HepG2 (cell line): ENCODE measurements around the gene ACTRT2. TPM values are rescaled to one million over a fixed set of nuclear protein-coding genes. Genes with fewer than 3 reads are reported as not detected.

Experiments used
- ATAC-seq: fragments of 200-7000 bp; cut with Tn5 transposase; 3 replicates; pipeline ENCODE4 v1.9.1; 2020; ENCODE audit warnings: mild to moderate bottlenecking, moderate library complexity
- BruUV-seq: library from RNA; stranded (reverse); fragments of 400-500 nt; replicated peaks from 2 replicates; lab custom pipeline; 2021; lab: Mats Ljungman, UMichigan
- CTCF ChIA-PET: fragments of 300-600 bp; formaldehyde crosslinking; extraction: SDS; loops from one replicate; lab custom pipeline; 2021; ENCODE audit warnings: low total read pairs, inconsistent platforms, low intra/inter-chr PET ratio; lab: Yijun Ruan, JAX
- POLR2A ChIA-PET: fragments of 350-600 bp; sonication (Branson Sonifier 250); formaldehyde crosslinking; loops from one replicate; lab custom pipeline; 2020; ENCODE audit warnings: antibody characterized with exemption, inconsistent platforms; lab: Yijun Ruan, JAX
- DNase-seq: peaks from one replicate; pipeline ENCODE4 v3.0.0-alpha.2; 2015; ENCODE audit warnings: low spot score
- FAIRE-seq: peaks from 3 replicates; lab custom pipeline; 2011; peaks lifted over from hg19 to GRCh38; lab: Jason Lieb, UNC
- H2AFZ ChIP-seq: one replicate; pipeline ENCODE4 v1.6.1; 2011; ENCODE audit warnings: low read length, inconsistent platforms
- H3K27ac ChIP-seq: fragments of 300-600 bp; 3 replicates; pipeline ENCODE4 v1.8.0; 2011; ENCODE audit warnings: mixed run types, mild to moderate bottlenecking, mixed read lengths, low read length, inconsistent platforms; ENCODE audit not compliant: insufficient read depth; ENCODE audit errors: extremely low read length
- H3K27me3 ChIP-seq, 2 experiments: fragments of 200-600 bp in 1 of 2; 2 replicates in 1 of 2; 3 replicates in 1 of 2; pipeline versions ENCODE4 v1.6.0 to v1.8.0; 2011; ENCODE audit warnings: low read length in 2 of 2, mild to moderate bottlenecking in 2 of 2, moderate library complexity in 2 of 2, inconsistent platforms in 1 of 2; ENCODE audit not compliant: insufficient read depth in 2 of 2, control insufficient read depth in 1 of 2
- H3K36me3 ChIP-seq, 2 experiments: fragments of 200-600 bp in 1 of 2; replicated peaks in 1 of 2; 2 replicates in 1 of 2; 3 replicates in 1 of 2; pipeline versions ENCODE4 v1.5.1 to v1.8.0; 2011; ENCODE audit warnings: low read length in 2 of 2, inconsistent platforms in 1 of 2; ENCODE audit not compliant: insufficient read depth in 2 of 2, control insufficient read depth in 1 of 2
- H3K4me1 ChIP-seq: 2 replicates; pipeline ENCODE4 v1.5.1; 2012; ENCODE audit warnings: low read length, inconsistent platforms; ENCODE audit not compliant: insufficient read depth
- H3K4me2 ChIP-seq: 2 replicates; pipeline ENCODE4 v1.6.0; 2011; ENCODE audit warnings: low read depth, low read length, inconsistent platforms
- H3K4me3 ChIP-seq, 3 experiments: fragments of 200-600 bp in 1 of 3; sonication (generic), shearing (Covaris generic) in 1 of 3; replicated peaks in 1 of 3; 2 replicates each; pipeline ENCODE4 v1.5.1; 2011 to 2016; ENCODE audit warnings: low read length in 3 of 3, inconsistent platforms in 2 of 3, low read depth in 2 of 3, mild to moderate bottlenecking in 2 of 3, control low read depth in 1 of 3, mixed read lengths in 1 of 3; ENCODE audit not compliant: insufficient read depth in 1 of 3
- H3K79me2 ChIP-seq: one replicate; pipeline ENCODE4 v1.6.1; 2011; ENCODE audit warnings: low read length, inconsistent platforms; ENCODE audit not compliant: insufficient read depth
- H3K9ac ChIP-seq: 2 replicates; pipeline ENCODE4 v1.6.0; 2011; ENCODE audit warnings: mild to moderate bottlenecking, low read depth, low read length, inconsistent platforms; ENCODE audit not compliant: insufficient read depth
- H3K9me3 ChIP-seq: 2 replicates; pipeline ENCODE4 v1.5.1; 2012; ENCODE audit warnings: mild to moderate bottlenecking, low read length
- H4K20me1 ChIP-seq: 2 replicates; pipeline ENCODE4 v1.6.0; 2011; ENCODE audit warnings: inconsistent platforms, mild to moderate bottlenecking, low read length, moderate library complexity; ENCODE audit not compliant: insufficient read depth
- CCDC6 ChIP-seq: sonication (generic); formaldehyde crosslinking; IDR thresholded peaks from 2 replicates; pipeline ENCODE4 v1.8.1; 2022; ENCODE audit warnings: mild to moderate bottlenecking, missing genetic modification reagents, moderate library complexity
- MATR3 ChIP-seq: sonication (generic); formaldehyde crosslinking; IDR thresholded peaks from 2 replicates; pipeline ENCODE4 v1.4.0; 2020; ENCODE audit warnings: missing genetic modification reagents
- MEF2D ChIP-seq: sonication (generic); formaldehyde crosslinking; IDR thresholded peaks from 2 replicates; pipeline ENCODE4 v1.5.1; 2020; ENCODE audit warnings: mild to moderate bottlenecking, missing genetic modification reagents
- NFE2 ChIP-seq: sonication (generic); formaldehyde crosslinking; IDR thresholded peaks from 2 replicates; pipeline ENCODE4 v1.4.0; 2020; ENCODE audit warnings: missing genetic modification reagents
- NONO ChIP-seq, 2 experiments: fragments of 450-650 bp in 1 of 2; sonication (generic) in 1 of 2; formaldehyde crosslinking in 1 of 2; IDR thresholded peaks in 1 of 2; conservative IDR thresholded peaks in 1 of 2; 2 replicates each; pipeline versions ENCODE4 v1.6.1 to v1.8.0; 2017 to 2022; ENCODE audit warnings: mild to moderate bottlenecking in 1 of 2, missing genetic modification reagents in 1 of 2, moderate library complexity in 1 of 2
- POGZ ChIP-seq: sonication (generic); formaldehyde crosslinking; IDR thresholded peaks from 2 replicates; pipeline ENCODE4 v1.4.0; 2020; ENCODE audit warnings: mild to moderate bottlenecking, missing genetic modification reagents
- UBTF ChIP-seq: sonication (generic); formaldehyde crosslinking; IDR thresholded peaks from 2 replicates; pipeline ENCODE4 v1.4.0; 2020; ENCODE audit warnings: mild to moderate bottlenecking, missing genetic modification reagents
- ZIK1 ChIP-seq: sonication (generic); formaldehyde crosslinking; IDR thresholded peaks from 2 replicates; pipeline ENCODE4 v1.5.0; 2020; ENCODE audit warnings: mild to moderate bottlenecking, low read depth, missing genetic modification reagents, borderline replicate concordance
- ZNF20 ChIP-seq: sonication (generic); formaldehyde crosslinking; IDR thresholded peaks from 2 replicates; pipeline ENCODE4 v1.4.0; 2020; ENCODE audit warnings: mild to moderate bottlenecking, moderate library complexity, missing genetic modification reagents
- ZNF513 ChIP-seq: sonication (generic); formaldehyde crosslinking; conservative IDR thresholded peaks from 2 replicates; pipeline ENCODE4 v1.5.0; 2020; ENCODE audit warnings: missing genetic modification reagents
- ZNF563 ChIP-seq: sonication (generic); formaldehyde crosslinking; IDR thresholded peaks from 2 replicates; pipeline ENCODE4 v1.8.0; 2022; ENCODE audit warnings: mild to moderate bottlenecking, moderate library complexity, missing genetic modification reagents
- ZNF713 ChIP-seq: sonication (generic); formaldehyde crosslinking; IDR thresholded peaks from 2 replicates; pipeline ENCODE4 v1.4.0; 2020; ENCODE audit warnings: mild to moderate bottlenecking, missing genetic modification reagents
- WGBS: methylation state at CpG from one replicate; pipeline ENCODE4 v1.1.6; 2017; ENCODE audit warnings: low lambda C conversion rate; 5-methylcytosine and 5-hydroxymethylcytosine counted together
- in situ Hi-C: cut with HindIII; loops from 2 replicates; pipeline ENCODE4 v1.10.0; 2017; ENCODE audit warnings: low pct_unique_long_range_greater_than_20kb; ENCODE audit not compliant: extremely low pct_ligation_motif_present
- intact Hi-C: fragments of 100-400 bp; cut with micrococcal nuclease; formaldehyde crosslinking; loops from one replicate; pipeline ENCODE4 v1.10.0; 2022; ENCODE audit not compliant: unreplicated experiment
- polyA plus RNA-seq, 8 experiments: library from polyadenylated mRNA; depleted of rRNA in 3 of 8; stranded (reverse) in 7 of 8; unstranded in 1 of 8; fragments of >200 nt; fragmentation: Illumina TruSeq in 4 of 8; extraction: Trizol in 4 of 8; gene quantifications; 2 replicates each; pipeline versions ENCODE4 v1.2.1 to v1.2.3, GENCODE V29; 2011 to 2016; ENCODE audit warnings: low read depth in 4 of 8, missing spikeins in 1 of 8, mixed read lengths in 1 of 8; ENCODE audit not compliant: insufficient read depth in 1 of 8
- total RNA-seq, 5 experiments: library from RNA; depleted of rRNA; stranded (reverse); fragments of >200 nt; fragmentation: Illumina TruSeq; extraction: Trizol; gene quantifications; 2 replicates each; pipeline ENCODE4 v1.2.3, GENCODE V29; 2016; ENCODE audit warnings: low read depth in 1 of 5
- TF ChIP-seq, protein P1 (sequence below): sonication (generic); formaldehyde crosslinking; IDR thresholded peaks from 2 replicates; pipeline ENCODE4 v1.8.0; 2022; ENCODE audit warnings: mild to moderate bottlenecking, missing genetic modification reagents, moderate library complexity

The ACTRT2 gene
- total and polyA plus RNA-seq, 2 of the 13 experiments (the other 11 are each of a cell fraction or from before 2014, with no cell fraction given): not detected

DNA sequence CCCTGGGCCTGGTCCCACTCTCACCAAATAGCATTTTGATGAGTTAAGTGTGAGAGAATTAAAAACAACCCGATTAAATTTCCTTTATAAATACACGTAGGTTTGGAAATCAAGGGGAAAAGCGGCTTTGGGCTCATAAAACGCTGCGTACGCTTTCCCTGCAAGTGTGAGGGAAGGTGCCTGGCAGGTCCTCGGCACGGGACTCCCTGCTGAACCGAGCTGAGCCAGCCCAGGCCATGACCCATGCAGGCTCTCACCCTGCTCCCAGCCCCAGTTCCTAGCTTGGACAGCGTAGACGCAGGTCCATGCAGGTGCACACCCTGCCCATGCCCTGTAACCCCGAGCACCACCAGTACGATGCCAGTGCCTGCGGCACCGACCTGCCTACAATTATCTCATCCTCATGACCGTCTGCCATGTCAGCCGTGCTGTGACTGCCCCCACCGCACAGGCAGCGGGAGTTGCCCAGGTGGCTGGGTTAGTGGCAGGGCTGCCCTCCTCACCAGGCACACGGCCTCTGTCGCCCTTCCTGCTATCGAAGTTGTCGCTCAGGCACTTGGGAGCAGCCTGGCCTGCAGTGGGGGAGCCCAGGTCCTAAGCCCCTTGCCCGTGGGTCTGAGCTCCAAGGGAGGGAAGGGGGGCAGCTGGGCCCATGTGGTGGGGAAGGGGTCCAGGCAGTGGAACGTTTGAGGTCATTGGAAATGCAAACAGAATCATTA, 41.0 kb upstream of the ACTRT2 start:
- no peak for DNase-seq
- CTCF ChIA-PET: no interaction called here
- intact Hi-C loops: no loop called here

DNA sequence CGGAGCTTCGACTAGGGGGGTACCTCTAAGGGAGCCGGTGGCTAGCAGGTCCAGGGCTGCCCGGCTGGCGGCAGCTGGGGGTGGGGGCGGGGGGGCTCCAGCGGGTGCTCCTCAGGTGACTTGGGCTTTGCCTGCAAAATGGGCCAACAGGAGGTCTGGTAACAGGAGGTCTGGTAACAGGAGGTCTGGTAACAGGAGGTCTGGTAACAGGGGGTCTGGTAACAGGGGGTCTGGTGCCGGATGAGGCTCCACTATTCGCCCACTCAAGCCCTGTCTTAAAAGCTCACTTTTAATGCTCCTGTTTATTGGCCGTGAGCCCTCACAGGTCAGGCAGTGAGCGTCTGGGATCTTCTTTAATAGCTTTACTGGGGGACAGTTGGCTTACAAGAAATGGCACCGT, 40.4 kb upstream of the ACTRT2 start:
- no peak for ATAC-seq
- TF ChIP-seq ZNF20 (no peak), UBTF (CRISPR knock-in tag) (no peak), ZNF563 (CRISPR knock-in tag) (no peak), ZIK1 (CRISPR knock-in tag) (no peak), CCDC6 (CRISPR knock-in tag) (no peak), NONO (IDR thresholded peaks at IDR 0.05) (no peak), NONO (CRISPR knock-in tag; conservative IDR thresholded peaks at IDR 0.05) (no peak), NFE2 (CRISPR knock-in tag) (no peak)
- TF ChIP-seq, protein P1, sequence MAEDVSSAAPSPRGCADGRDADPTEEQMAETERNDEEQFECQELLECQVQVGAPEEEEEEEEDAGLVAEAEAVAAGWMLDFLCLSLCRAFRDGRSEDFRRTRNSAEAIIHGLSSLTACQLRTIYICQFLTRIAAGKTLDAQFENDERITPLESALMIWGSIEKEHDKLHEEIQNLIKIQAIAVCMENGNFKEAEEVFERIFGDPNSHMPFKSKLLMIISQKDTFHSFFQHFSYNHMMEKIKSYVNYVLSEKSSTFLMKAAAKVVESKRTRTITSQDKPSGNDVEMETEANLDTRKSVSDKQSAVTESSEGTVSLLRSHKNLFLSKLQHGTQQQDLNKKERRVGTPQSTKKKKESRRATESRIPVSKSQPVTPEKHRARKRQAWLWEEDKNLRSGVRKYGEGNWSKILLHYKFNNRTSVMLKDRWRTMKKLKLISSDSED (CRISPR knock-in tag): no peak

More for the DNA sequence above, 41.0 kb upstream of the ACTRT2 start:
- TF ChIP-seq ZNF713 (CRISPR knock-in tag) (no peak), MATR3 (CRISPR knock-in tag) (no peak), POGZ (CRISPR knock-in tag) (no peak), ZNF513 (no peak), MEF2D (CRISPR knock-in tag) (no peak)
- no peak for FAIRE-seq
- in situ Hi-C loops: no loop called here
- no peak overlapping the region for H3K9ac ChIP-seq
- no peaks in the 10 kb centered on the region for H3K36me3 ChIP-seq
- POLR2A ChIA-PET: no interaction called here
- no peak overlapping the region for H3K4me2 ChIP-seq
- H4K20me1 ChIP-seq: no peaks in the 10 kb centered on the region
- WGBS: 16% methylated on average over 13 of the region's 25 CpGs
- H3K9me3 ChIP-seq: no peaks in the 10 kb centered on the region
- no peak overlapping the region for H3K4me3 ChIP-seq
- peaks cover 9 to 47% of the 10 kb centered on the region in 2 experiments for H3K27me3 ChIP-seq
- H3K4me1 ChIP-seq: no peaks in the 10 kb centered on the region
- peak; percentile 21; the same call in 1 of the 3 replicates for ATAC-seq
- BruUV-seq: no TSS peak
- H3K79me2 ChIP-seq: no peaks in the 10 kb centered on the region
- no peak overlapping the region for H2AFZ ChIP-seq
- H3K27ac ChIP-seq: no peak overlapping the region

More for the DNA sequence above, 40.4 kb upstream of the ACTRT2 start:
- intact Hi-C loops: no loop called here
- ChIA-PET CTCF (no interaction called here), POLR2A (no interaction called here)
- Histone ChIP-seq H3K9ac (no peak overlapping the region), H3K27me3 (peaks cover 9 to 47% of the 10 kb centered on the region in 2 experiments), H2AFZ (no peak overlapping the region), H3K4me1 (no peaks in the 10 kb centered on the region), H3K9me3 (no peaks in the 10 kb centered on the region), H3K79me2 (no peaks in the 10 kb centered on the region), H3K27ac (no peak overlapping the region), H3K36me3 (no peaks in the 10 kb centered on the region), H3K4me2 (no peak overlapping the region), H4K20me1 (no peaks in the 10 kb centered on the region), H3K4me3 (no peak overlapping the region)
- DNase-seq: no peak
- no peak for FAIRE-seq
- in situ Hi-C loops: no loop called here
- no TSS peak for BruUV-seq
- WGBS: 24% methylated on average over 3 of the region's 12 CpGs
